Thyroid gland (tissue), 4 donors: ENCODE measurements around the gene EIF2AK3.

Source experiments
- CTCF ChIP-seq, 6 experiments: fragments of 200-600 bp in 3 of 6; fragments of 450-650 bp in 3 of 6; sonication (generic) in 3 of 6; IDR thresholded peaks; one replicate each; pipeline ENCODE4 v1.5.1; 2016 to 2019; ENCODE audit warnings: antibody characterized with exemption in 6 of 6, mild to moderate bottlenecking in 2 of 6, inconsistent platforms in 1 of 6, moderate library complexity in 1 of 6
- POLR2A ChIP-seq, 2 donors: fragments of 450-650 bp; IDR thresholded peaks; one replicate each; pipeline ENCODE4 v1.6.1; 2017; ENCODE audit warnings: antibody characterized with exemption in 2 of 2, mild to moderate bottlenecking in 2 of 2, moderate library complexity in 1 of 2

GRCh38 chr2:88574445-88574844 is 52.8 kb downstream of the EIF2AK3 start:
- TF ChIP-seq CTCF (IDR thresholded peaks at IDR 0.05) (no peak), POLR2A (IDR thresholded peaks at IDR 0.05) (no peak)
